Keratinocyte (primary cell): ENCODE data around the gene SCAMP1.

Source experiments
- CTCF ChIP-seq, 3 experiments: IDR thresholded peaks in 1 of 3; conservative IDR thresholded peaks in 1 of 3; optimal IDR thresholded peaks in 1 of 3; 2 replicates in 2 of 3; 3 replicates in 1 of 3; pipeline versions ENCODE3 to v1.5.1; 2011; ENCODE audit warnings: low read length in 3 of 3, mild to moderate bottlenecking in 3 of 3, moderate library complexity in 2 of 3, control low read depth in 1 of 3, inconsistent platforms in 1 of 3; ENCODE audit not compliant: insufficient read depth in 2 of 3; ENCODE audit errors: extremely low read depth in 1 of 3
- EZH2 ChIP-seq: IDR thresholded peaks from one replicate; pipeline ENCODE4 v1.6.1; 2012; ENCODE audit warnings: inconsistent platforms, mild to moderate bottlenecking, low read length, moderate library complexity

- no peak for TF ChIP-seq CTCF (optimal IDR thresholded peaks at IDR 0.05 in 1 of 3, IDR thresholded peaks at IDR 0.05 in 1 of 3, conservative IDR thresholded peaks at IDR 0.05 in 1 of 3; ENCODE audit: extremely low read depth in 1 of 3, insufficient read depth in 2 of 3, low read length in 3 of 3)
- TF ChIP-seq EZH2, result no peak
Observed at GRCh38 chr5:78475370-78475769, 115.0 kb downstream of the SCAMP1 start.
